Measurements from ENCODE around the gene KSR2. TPM values are rescaled to one million over a fixed set of nuclear protein-coding genes. Genes with fewer than 3 reads are reported as not detected.

Gene KSR2
- total RNA-seq, 4 donors from 2014 or later, result 1.2 to 11.0 (median 2.2) TPM

GRCh38 chr12:117522559-117522958 is 446.2 kb downstream of the KSR2 start:
- H3K36me3 ChIP-seq, result no peaks in the 10 kb centered on the region
- H3K4me3 ChIP-seq (replicated peaks in 1 of 3), result no peak overlapping the region
- H3K9me3 ChIP-seq, result no peaks in the 10 kb centered on the region
- TF ChIP-seq POLR2A (IDR thresholded peaks at IDR 0.05), result no peak
- TF ChIP-seq, protein P1, sequence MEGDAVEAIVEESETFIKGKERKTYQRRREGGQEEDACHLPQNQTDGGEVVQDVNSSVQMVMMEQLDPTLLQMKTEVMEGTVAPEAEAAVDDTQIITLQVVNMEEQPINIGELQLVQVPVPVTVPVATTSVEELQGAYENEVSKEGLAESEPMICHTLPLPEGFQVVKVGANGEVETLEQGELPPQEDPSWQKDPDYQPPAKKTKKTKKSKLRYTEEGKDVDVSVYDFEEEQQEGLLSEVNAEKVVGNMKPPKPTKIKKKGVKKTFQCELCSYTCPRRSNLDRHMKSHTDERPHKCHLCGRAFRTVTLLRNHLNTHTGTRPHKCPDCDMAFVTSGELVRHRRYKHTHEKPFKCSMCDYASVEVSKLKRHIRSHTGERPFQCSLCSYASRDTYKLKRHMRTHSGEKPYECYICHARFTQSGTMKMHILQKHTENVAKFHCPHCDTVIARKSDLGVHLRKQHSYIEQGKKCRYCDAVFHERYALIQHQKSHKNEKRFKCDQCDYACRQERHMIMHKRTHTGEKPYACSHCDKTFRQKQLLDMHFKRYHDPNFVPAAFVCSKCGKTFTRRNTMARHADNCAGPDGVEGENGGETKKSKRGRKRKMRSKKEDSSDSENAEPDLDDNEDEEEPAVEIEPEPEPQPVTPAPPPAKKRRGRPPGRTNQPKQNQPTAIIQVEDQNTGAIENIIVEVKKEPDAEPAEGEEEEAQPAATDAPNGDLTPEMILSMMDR (IDR thresholded peaks at IDR 0.05), result no peak
- DNase-seq, result no peak
- intact Hi-C loops (cut with DNase I), result no loop called here
- H3K4me1 ChIP-seq, result peaks cover 16 to 49% of the 10 kb centered on the region in 2 donors
- H3K27me3 ChIP-seq, result no peaks in the 10 kb centered on the region
- H3K27ac ChIP-seq, result no peak overlapping the region
- 88 to 92% methylated on average over 1 of the region's 1 CpG for WGBS, 2 donors

DNA sequence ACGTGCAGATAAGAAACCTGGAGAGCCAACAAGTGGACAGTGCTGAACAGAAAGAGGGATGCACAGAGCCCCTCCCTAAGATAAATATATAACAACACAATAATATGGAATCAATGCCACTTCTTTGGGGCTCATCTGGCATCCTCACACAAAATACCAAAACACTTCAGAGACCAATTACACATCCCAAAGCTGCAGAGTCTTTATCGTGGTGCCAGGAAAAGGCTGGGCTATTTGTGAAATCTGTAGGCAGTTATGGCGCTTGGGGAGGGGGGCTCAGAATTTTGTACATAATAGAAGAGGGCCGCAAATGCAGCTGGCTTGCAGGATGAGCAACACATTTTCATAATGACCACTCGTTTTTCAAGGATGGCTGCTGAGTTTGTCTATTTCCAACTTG is 446.9 kb downstream of the KSR2 start:
- TF ChIP-seq POLR2A (IDR thresholded peaks at IDR 0.05), result no peak
- TF ChIP-seq, protein P1 (IDR thresholded peaks at IDR 0.05), result no peak
- H3K27ac ChIP-seq, result no peak overlapping the region
- no peaks in the 10 kb centered on the region for H3K9me3 ChIP-seq
- H3K27me3 ChIP-seq, result no peaks in the 10 kb centered on the region
- H3K4me1 ChIP-seq, result peaks cover 16 to 42% of the 10 kb centered on the region in 2 donors
- intact Hi-C loops (cut with DNase I), result no loop called here
- DNase-seq, result no peak
- 88 to 90% methylated on average over 5 of the region's 5 CpGs for WGBS, 2 donors
- H3K4me3 ChIP-seq (replicated peaks in 1 of 3), result no peak overlapping the region
- no peaks in the 10 kb centered on the region for H3K36me3 ChIP-seq

DNA sequence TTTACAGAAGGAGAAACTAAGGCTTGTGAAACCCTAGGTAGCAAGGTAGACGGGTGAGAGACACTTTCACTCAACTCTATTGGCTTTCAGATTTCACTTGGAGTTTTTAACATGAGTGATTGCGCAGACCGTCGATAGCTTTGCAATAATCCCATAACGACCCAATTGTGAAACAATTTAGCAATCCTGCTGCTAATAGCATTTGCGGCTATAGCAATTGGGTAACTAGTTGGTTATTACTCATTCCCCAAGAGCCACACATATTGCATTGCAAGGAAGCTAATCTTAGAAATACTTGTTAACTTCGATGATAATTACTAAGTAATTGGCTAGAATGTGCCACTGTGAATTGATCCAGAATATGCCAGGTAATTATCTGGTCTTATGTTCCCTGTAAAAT is 447.4 kb downstream of the KSR2 start:
- intact Hi-C loops (cut with DNase I), result no loop called here

DNA sequence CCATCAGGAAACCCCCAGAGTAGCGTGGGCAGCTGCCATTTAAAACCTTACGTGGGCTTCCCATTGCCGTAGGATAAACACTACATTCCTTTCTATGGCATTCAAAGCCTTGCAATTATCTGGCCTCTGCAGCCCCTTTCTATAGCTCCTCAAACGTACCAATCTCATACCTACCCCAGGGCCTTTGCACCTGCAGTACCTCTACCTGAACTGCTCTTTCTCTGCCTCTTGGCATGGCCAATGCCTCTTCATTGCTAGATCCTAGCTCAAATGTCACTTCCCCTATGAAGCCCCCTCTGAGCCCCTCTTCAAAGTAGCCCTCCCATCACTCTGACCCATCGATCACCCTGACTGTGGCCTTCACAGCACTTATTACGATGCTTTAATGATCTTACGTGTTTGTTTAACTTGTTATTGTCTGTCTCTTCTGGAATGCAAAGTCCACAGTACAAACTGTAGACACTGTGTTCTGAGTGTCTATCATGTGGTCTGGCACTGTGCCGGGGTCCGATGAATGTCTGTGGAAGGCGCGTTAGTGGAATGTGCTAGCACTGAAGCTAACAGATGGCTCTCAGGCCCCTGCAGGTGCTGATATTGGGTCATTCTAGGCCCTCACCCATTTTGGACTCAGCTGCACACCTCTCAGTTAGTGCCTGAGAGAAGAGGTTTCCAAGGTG is 450.1 kb downstream of the KSR2 start:
- Histone ChIP-seq H3K4me3 (replicated peaks in 1 of 3) (no peak overlapping the region), H3K27me3 (no peaks in the 10 kb centered on the region), H3K9me3 (no peaks in the 10 kb centered on the region), H3K4me1 (peaks cover 8 to 39% of the 10 kb centered on the region in 2 donors), H3K36me3 (no peaks in the 10 kb centered on the region), H3K27ac (peak overlapping the region; percentile 51 to 71 (median 57))
- intact Hi-C loops (cut with DNase I), result no loop called here
- peak; percentile 96 to 97 for DNase-seq
- 43 to 60% methylated on average over 11 of the region's 11 CpGs for WGBS, 2 donors
- TF ChIP-seq POLR2A (IDR thresholded peaks at IDR 0.05), result peak in 1 of 2 donors; percentile 7
- TF ChIP-seq, protein P1 (IDR thresholded peaks at IDR 0.05), result peak in 1 of 6 experiments; percentile 11

More for the DNA sequence above, 447.4 kb downstream of the KSR2 start:
- Histone ChIP-seq H3K9me3 (no peaks in the 10 kb centered on the region), H3K4me3 (replicated peaks in 1 of 3) (no peak overlapping the region), H3K27ac (no peak overlapping the region), H3K36me3 (no peaks in the 10 kb centered on the region), H3K27me3 (no peaks in the 10 kb centered on the region), H3K4me1 (peaks cover 11 to 37% of the 10 kb centered on the region in 2 donors)
- DNase-seq, result no peak
- TF ChIP-seq, protein P1 (IDR thresholded peaks at IDR 0.05), result no peak
- no peak for TF ChIP-seq POLR2A (IDR thresholded peaks at IDR 0.05)
- WGBS, 2 donors, result 75 to 81% methylated on average over 7 of the region's 7 CpGs

DNA sequence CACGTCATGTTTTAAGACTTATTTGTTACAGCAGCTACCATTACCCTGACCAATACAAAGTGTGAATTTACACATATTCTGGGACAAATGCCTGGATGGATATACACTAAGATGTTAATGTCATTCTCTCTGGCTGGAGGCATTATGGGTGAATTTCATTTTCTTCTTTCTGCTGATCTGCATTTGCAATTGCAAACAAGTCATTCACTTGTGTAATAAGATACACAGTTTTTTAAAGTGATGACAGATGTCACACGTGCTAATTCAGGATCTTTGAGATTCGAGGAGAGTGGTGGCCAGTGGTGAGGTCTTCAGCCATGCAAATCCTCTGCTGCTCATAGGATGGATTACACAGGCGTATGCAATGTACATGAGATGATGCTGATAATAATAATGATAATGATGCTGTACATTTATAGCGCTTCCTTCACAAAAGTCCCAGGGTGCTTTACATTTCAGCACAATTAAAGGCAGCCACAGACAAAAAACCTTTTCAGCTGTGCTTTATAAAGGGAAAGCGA is 451.5 kb downstream of the KSR2 start:
- H3K27ac ChIP-seq, result no peak overlapping the region
- intact Hi-C loops (cut with DNase I), result no loop called here
- 78 to 85% methylated on average over 6 of the region's 6 CpGs for whole genome bisulfite sequencing, 2 donors

More for the DNA sequence above, 451.5 kb downstream of the KSR2 start:
- Histone ChIP-seq H3K4me1 (peaks cover 17 to 45% of the 10 kb centered on the region in 2 donors), H3K36me3 (no peaks in the 10 kb centered on the region), H3K9me3 (no peaks in the 10 kb centered on the region), H3K27me3 (no peaks in the 10 kb centered on the region), H3K4me3 (replicated peaks in 1 of 3) (no peak overlapping the region)
- DNase-seq, result no peak
- TF ChIP-seq POLR2A (IDR thresholded peaks at IDR 0.05), result no peak
- TF ChIP-seq, protein P1 (IDR thresholded peaks at IDR 0.05), result no peak
